Measurements from ENCODE around the gene FZR1.

- TF ChIP-seq CTCF (conservative IDR thresholded peaks at IDR 0.05; ENCODE audit: low read depth, low read length) (peak; percentile 67), EZH2 (IDR thresholded peaks at IDR 0.05; ENCODE audit: borderline replicate concordance, low read depth, low read length, poor library complexity, severe bottlenecking) (no peak)
Measured at GRCh38 chr19:3547301-3547731, 41.2 kb downstream of the FZR1 start.

All from A673 (cell line).